ENCODE data around the gene ATP8B3.

ATP8B3 gene

GRCh38 chr19:1811942-1812425 is at the start of gene ATP8B3:
ATP8B3 (minus strand) TSS chr19:1812276; CDS start chr19:1811736, 540 bp downstream.
- DNase-seq (ENCODE audit: low read depth), result peak; percentile 43

GRCh38 chr19:1861599-1862031 is 49.5 kb upstream of the ATP8B3 start:
- no peak for DNase-seq (ENCODE audit: low read depth)

GRCh38 chr19:1860821-1861598 is 48.9 kb upstream of the ATP8B3 start:
- DNase-seq (ENCODE audit: low read depth), result no peak

DNA sequence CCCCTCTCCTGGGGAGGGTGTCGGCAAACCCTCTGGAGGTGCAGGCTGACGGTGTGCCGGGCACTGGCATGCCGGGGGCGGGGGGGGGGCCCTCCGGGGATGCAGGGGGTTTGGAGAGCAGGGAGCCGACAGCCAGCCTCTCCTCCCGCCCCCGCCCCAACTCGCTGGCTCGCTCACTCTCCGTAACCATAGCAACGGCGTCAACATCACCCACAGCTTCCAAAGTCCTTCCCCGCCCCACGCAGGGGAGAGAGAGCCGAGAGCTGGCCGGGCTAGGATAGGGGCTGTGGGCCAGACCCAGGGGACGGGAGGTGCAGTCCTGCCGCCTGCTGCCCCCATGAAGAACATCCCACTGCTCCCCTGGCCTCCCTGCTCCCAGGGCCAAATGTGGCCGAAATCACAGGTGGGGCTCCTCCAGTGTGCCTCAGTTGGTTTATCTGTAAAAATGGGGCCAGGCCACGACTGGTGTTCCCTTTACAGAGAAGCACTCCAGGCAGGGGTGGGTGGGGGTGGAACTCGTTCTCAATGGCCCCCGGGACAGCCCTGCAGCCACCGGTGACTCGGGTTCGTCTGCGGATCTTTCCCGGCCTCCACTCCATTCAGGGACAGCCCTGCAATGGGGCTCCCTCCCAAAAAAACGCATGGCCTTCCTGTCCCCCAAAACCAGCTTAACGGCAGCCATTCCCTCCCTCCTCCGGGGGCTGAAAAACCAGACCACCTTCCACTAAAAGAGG is 48.1 kb upstream of the ATP8B3 start:
- DNase-seq (ENCODE audit: low read depth), result no peak

DNA sequence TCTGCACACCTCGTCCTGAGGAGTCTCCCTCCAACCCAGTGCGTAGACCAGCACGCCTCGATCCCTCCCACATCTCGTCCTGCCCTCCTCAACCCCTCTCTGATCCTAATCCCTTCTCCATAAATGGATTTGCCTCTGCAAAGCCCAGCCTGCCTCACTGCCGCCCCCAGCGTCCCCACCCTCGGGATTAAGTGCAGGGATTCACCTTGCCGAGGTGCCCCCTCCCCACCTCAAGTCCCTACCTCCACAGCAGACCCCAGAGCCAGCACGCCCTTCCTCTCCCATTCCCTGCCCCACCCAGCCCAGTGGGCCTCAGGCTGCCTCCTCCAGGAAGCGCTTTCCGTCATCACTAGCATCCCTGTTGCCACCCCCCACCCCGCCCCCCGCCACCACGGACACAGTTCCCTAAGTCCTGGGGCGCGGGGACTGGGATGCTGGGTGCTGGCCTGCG is 47.3 kb upstream of the ATP8B3 start:
- DNase-seq (ENCODE audit: low read depth), result no peak

DNA sequence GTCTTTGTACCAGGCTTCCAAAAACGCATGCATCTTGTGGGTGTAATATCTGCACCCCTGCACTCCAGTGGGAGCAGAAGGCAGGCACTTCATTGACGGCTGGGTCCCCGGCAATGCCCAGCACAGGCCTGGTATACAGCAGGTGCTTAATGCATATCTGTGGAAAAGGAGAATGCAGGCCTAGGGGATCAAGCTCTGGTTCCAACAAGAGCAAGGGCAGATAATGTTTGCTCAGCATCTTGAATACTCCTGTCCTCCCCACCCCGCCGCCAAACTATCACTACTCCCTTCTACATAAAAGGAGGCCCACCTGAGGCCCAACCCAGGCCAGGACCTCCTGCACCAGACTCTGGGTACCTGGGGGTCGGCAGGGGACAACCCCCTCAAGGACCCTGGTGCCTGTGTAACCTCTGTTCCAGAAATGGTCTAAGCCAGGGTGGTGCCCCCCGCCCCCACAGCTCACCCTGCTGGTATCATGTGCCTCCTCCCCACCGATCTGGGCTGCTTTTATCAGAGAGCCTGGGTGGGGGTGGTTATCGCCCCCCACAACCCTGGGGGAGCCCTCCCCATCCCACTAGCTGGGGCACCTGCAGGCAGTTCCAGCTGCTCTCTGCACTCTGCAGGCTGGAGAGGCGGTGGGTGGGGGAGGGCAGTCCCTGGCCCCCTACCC is 46.5 kb upstream of the ATP8B3 start:
- no peak for DNase-seq (ENCODE audit: low read depth)

- DNase-seq (ENCODE audit: low read depth), result no peak
These were observed 45.7 kb upstream of the ATP8B3 start for GRCh38 chr19:1857648-1858326.

DNA sequence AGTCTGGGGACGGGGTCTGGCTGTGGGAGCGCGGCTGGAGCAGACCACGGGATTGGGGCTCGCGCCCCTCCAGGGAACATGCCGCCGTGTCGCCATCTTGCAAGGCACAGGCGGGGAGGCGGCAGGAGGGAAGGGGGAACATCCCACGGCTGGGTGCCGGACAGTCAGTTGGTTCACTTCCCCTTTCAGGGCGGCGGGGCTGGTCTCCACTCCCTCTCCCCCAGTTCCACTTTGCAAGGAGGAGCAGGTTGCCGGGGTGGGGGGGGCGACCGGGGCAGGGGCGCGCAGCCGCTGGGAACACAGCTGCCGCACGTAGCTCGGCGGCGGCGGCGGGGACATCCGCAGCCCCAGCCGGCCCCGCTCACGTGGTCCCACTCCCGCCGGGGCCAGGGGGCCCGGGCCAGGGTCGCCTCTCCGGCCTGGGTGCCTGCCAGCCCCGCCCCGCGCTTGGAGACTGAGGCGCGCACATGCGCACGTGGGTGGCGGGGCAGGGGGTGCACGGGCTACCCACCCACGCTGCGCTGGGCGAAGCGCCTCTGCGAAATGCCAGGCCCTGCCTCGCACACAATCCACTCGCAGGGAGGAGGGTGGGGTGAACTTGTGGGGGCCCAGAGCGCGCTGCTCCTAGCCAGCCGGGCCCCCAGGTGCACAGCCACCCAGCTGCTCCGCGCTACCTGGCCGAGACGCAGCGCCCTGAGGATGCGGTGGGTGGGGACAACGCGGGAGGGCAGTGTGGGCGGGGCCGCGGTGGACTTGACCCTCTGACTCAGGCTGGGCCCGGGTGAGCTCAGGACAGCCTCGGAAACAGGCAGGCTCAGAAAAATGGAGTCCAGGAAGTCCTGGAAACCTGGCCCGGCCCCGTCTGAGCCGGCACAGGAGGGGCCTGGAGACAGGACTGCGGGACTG is 44.9 kb upstream of the ATP8B3 start:
- no peak for DNase-seq (ENCODE audit: low read depth)

GRCh38 chr19:1856345-1856697 is 44.2 kb upstream of the ATP8B3 start:
- no peak for DNase-seq (ENCODE audit: low read depth)

GRCh38 chr19:1855828-1856255 is 43.8 kb upstream of the ATP8B3 start:
- no peak for DNase-seq (ENCODE audit: low read depth)

GRCh38 chr19:1855040-1855827 is 43.2 kb upstream of the ATP8B3 start:
- DNase-seq (ENCODE audit: low read depth), result peak; percentile 60

GRCh38 chr19:1854542-1855039 is 42.5 kb upstream of the ATP8B3 start:
- no peak for DNase-seq (ENCODE audit: low read depth)

DNA sequence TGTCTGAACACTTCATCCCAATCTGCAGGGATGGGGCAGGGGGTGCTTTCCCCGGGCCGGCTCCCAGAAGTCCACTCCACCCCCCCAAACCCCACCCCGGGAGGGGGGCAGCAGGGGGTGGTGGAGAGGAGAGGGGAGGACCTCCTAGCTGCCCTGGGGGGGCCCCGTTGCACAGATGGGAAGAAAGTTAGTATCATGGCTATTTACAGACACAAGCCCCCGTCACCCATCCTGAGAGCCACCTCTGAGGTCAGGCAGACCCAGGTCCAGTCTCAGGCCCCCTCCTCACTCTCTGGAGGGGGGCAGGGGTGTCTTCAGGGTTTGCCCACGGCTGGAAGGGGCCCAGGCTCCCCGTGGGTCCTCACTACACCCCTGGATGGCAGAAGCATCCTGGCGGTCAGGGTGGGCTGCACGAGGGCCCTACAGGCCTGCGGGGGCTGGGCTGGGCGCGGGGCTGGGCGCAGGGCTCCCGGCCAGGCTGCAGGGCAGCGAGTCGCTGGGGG is 42.0 kb upstream of the ATP8B3 start:
- no peak for DNase-seq (ENCODE audit: low read depth)

GRCh38 chr19:1853295-1854038 is 41.4 kb upstream of the ATP8B3 start:
- DNase-seq (ENCODE audit: low read depth), result peak; percentile 62

DNA sequence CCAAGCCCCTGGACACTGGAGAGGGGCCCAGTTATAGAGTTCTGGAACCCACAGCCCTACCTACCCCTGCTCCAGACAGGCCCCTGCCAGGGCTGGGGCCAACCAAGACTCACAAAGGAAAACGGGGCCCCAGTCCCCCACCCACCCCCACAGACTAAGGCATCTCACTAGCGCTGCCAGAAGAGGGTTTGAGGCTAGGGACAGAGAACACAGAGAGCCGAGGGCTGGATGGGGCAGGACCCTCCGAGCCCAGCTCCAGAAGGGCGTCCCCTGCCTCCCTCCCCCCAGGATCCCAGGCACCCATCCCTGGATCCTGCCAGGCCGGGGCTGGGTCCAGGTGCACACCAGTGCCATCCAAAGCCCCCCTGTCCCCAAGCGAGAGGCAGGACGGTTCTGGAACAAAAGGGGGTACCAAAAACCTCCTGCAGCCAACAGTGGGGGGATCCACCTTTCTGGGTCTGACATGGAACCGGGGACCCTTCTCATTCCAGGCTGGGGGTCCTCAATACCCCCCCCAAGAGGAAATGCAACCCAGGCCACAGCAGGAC is 40.6 kb upstream of the ATP8B3 start:
- DNase-seq (ENCODE audit: low read depth), result no peak

DNA sequence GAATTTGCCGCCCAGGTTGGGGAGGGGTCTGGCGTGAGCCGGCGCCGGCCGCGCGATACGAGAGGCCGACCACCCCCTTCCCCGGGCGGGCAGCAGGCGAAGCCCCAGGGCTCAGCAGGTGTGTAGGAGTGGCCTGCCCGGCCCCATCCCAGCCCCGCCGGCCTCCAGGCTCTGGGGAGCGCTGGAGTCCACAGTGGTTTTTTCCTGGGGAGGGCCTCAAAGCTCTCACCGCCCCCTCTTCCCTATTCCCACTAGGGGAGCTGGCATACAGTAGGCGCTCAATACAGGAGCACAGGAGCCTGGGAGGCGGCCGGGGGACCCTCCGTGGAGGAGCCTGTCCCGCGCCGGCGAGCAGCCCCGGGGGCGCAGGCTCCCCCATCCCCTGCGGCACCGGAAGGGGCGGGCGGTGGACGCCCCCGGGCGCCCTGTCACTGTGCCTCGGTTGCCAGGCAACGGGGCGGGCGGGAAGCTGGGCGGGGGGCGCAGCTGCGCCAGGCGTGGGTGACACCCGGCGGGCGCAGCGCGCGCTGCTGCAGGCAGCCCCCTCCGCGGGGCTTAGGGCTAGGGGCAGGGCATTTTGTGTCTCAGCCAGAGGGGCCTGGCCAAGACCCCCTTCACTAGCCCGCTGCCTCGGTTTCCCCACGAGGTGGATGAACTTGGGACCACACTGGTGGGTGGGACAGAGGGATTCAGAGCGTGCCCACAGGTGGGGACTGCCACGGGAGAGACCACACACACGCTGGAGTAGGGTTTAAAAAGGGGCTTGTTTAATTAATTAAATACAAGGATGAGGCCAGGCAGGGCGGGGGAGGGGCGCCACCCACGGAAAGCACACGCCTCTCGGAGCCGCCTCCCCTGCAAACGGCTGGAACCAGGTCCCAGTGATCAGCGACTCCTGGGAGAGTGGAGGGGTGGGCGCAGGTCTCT is 39.8 kb upstream of the ATP8B3 start:
- no peak for DNase-seq (ENCODE audit: low read depth)

DNA sequence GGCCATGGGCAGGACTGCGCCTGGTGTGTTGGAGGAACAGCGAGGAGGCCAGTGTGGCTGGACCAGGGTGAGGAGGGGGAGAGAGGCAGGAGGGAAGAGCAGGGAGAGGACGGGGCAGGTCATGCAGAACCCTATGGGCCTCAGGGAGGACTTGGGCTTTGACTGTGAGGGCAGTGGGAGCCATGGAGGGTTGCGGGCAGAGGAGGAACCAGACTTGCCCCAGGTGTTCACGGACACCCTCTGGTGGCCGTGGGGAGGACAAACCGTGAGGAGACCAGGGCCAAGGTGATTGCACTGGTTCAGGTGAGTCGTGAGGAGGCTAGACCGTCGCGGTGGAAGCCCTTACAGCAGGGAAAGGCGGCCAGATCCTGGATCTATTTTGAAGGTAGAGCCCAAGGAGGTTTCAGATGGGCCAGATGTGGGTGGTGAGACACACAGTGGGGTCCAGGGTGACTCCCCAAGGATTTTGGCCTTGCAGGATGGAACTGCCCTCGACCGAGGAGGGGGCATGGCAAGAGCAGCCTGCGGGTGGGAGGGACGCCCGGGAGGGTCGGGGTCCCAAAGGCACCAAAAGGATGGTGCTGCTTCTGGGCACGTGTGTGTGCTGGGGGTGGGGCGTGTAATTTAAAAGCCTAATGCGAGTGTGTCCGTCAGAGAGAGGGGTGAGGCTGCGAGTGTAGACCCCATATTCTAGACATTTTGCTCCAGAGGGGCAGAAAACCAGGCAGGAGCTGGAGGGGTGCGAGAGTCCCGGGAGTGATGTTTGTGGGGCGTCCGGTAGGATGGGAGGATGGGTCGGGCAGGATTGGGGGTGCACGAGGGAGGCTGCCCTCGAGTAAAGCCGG is 39.0 kb upstream of the ATP8B3 start:
- no peak for DNase-seq (ENCODE audit: low read depth)
